SK-MEL-5 (cell line): Measurements from ENCODE around the gene DUSP23. TPM values are rescaled to one million over a fixed set of nuclear protein-coding genes. Genes with fewer than 3 reads are reported as not detected.

Experiments
- DNase-seq: peaks from one replicate; pipeline ENCODE4 v3.0.0-alpha.2; 2016; ENCODE audit warnings: low read depth, low spot score
- in situ Hi-C: cut with HindIII; loops from 2 replicates; pipeline ENCODE4 v1.10.0; 2016; ENCODE audit warnings: low sequenced_read_pairs, high pct_unique_total_duplicates, low pct_unique_long_range_greater_than_20kb
- polyA plus RNA-seq, 2 experiments: library from polyadenylated mRNA; depleted of rRNA; stranded (reverse); fragments of >200 nt; gene quantifications; 2 replicates each; pipeline ENCODE4 v1.2.3, GENCODE V29; 2015
- total RNA-seq: library from RNA; depleted of rRNA; stranded (reverse); fragments of >200 nt; shearing (Covaris generic); gene quantifications from 2 replicates; pipeline ENCODE4 v1.2.3, GENCODE V29; 2014; rRNA removed

The DUSP23 gene
- 59.0 and 78.8 TPM in 2 replicates for total RNA-seq
- 66.6 and 72.8 TPM in 2 replicates for polyA plus RNA-seq (2015; cell fraction: cytosol; rRNA removed)
- polyA plus RNA-seq (2015; cell fraction: nucleus; rRNA removed), result 2.2 and 23.1 TPM in 2 replicates

DNA sequence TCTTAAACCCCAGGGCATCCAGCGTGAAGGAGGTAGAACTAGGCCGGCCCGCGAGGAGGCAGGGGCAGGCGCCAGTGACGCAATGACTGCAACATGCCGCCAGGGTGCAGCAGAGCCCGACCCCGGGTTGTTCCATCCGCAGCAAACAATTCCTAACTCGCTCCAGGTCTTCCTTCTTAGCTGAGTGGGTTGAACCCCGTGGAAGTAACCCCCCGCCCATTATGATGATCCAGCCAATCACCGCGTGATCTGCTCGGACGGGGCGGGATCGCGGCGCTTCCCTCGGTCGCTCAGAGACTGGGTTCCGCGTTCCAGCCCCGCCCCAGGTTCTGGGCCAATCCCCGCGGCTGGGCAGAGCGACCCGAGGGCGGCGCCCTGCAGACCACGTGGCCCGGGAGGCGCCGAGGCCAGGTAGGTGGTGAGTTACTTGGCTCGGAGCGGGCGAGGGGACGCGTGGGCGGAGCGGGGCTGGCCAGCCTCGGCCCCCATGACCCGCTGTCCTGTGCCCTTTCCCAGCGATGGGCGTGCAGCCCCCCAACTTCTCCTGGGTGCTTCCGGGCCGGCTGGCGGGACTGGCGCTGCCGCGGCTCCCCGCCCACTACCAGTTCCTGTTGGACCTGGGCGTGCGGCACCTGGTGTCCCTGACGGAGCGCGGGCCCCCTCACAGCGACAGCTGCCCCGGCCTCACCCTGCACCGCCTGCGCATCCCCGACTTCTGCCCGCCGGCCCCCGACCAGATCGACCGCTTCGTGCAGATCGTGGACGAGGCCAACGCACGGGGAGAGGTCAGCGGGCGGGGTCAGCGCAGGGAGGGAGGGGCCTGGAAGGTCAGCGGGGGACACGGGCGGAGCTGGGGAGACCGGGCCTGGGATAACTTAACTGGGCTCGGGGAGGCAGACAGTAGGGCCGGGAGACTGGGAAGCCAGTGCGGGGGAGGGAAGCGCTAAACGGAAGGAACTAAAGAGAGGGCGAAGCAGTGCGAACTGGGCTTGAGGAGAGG, at the start of gene DUSP23:
Gene DUSP23 (plus strand): TSS at position 380 of the 1,000 bp plus-strand sequence. CDS start 139 bp downstream, at position 519.
- DNase-seq, result peak; percentile 97
- in situ Hi-C loops, result loop anchor here (25.0 kb wide), 1 partner anchor 106 kb away; no protein-coding TSS in a partner anchor

DNA sequence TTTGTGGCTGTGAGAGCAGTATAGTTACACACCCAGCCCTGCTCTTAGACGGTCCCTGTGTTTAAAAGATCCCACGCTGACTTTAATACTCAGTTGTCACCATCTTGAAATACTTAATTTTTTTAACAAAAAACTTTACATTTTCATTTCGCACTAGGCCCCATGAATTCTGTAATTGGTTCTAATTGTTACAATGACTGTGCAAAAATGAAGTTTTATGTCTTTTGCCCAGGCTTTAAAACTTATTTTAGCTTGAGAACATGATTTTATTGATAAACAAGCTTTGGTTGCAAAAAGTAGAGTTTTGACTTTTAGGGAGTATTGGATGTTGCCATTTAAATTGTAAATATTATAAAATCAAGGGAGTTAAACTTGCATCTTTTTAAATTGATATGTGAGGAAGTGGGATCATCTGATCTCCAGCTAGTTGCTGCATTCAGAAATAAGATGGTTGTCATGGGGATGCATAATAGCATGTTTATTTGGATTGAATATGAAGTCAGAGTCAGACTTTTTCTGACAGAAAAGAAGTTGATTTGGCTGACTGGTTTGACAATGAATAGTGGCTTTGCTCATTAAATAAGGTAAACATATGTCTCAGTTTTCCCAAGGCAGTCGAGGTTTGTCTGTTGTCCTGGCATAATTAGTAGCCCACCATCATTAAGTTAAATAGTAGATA, 43.4 kb upstream of the DUSP23 start:
- in situ Hi-C loops, result no loop called here
- peak; percentile 6 for DNase-seq

DNA sequence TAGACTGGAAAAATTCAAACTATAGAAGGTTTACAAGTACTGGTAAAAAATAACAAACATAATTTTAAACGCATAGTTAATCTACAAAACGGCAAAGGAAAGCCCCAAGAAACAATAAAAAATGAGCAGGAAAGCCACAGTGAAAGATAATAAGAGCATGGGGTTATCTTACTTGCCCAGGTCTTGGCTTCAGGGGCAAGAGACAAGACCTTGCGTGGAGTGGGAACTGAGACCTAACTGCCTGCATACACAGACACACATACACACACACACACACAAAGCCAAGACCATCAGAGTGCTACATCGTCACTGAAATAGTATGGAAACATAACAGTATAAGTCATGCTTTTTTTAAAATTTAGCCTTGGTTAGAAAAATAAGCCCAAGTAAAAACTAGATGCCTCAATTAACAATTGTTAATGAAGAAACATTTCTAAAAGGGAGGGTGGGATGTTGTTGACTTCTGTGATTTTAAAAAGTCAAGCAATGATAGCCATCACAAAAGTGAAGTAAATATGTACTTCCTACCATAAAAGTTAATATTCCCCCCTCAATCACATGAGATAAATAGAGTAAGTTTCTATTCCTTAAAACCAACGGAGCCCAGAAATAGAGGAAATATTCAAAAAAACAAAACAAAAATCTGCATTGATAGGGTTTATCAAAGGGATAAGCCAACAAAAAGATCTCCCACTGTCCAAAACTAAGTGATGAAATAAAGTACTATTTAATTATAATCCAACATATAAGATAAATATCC, 36.9 kb upstream of the DUSP23 start:
- DNase-seq, result no peak
- in situ Hi-C loops, result no loop called here

DNA sequence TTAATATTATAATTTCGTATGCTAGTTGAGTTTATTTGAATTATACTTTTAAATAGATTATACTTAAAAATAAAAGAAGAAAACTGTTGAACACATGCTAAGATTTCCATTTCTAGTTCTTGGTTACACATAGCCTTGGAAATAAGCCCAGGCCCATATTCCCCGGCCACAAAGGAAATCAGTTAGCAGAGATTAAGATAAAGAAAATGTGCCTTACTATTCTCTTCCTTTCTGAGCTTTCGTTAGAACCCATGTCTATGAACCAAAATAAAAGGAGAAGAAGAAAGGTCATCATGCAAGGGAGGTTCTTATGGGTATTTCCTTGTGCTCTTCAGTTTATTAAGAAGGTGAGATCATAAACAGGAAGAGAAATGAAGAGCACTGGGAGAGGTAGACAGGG, 34.1 kb upstream of the DUSP23 start:
- in situ Hi-C loops, result no loop called here
- no peak for DNase-seq

DNA sequence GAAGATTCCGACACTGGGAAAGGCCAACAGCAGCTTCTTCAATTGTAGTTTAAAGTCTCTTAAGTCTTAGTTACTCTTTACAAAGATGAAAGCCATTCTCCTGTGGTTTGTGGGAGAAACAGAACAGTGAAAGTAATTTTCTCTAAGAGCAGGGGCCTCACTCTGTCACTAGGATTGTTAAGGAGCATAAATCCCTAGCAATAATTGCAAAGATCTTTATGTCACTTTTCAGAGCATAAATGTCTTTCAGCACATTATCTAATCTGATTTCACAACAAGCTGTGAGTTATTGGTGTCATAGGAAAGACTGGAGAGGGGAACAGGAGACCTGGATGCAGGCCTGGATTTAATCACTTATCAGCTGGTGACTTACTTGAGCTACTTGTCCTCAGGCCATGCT, 32.4 kb upstream of the DUSP23 start:
- DNase-seq, result no peak
- in situ Hi-C loops, result no loop called here

DNA sequence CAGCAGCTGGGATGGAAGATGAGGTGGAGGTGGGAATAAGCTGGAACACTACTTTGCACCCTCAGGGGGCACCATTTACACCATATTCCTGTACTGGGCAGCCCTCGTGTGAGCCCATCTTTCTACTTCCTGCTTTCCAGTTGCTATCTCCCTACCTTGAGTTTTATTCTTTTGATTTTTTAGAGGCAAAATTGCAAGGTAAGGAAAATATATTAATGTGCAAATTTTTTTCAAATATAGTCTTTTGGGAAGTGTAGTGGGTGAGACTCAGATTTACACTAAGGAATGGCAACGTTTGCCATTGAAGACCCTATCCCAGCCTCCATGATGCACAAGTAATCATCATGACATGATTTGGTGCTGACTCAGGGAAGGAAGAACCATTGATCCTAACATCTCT, 31.1 kb upstream of the DUSP23 start:
- in situ Hi-C loops, result no loop called here
- no peak for DNase-seq

DNA sequence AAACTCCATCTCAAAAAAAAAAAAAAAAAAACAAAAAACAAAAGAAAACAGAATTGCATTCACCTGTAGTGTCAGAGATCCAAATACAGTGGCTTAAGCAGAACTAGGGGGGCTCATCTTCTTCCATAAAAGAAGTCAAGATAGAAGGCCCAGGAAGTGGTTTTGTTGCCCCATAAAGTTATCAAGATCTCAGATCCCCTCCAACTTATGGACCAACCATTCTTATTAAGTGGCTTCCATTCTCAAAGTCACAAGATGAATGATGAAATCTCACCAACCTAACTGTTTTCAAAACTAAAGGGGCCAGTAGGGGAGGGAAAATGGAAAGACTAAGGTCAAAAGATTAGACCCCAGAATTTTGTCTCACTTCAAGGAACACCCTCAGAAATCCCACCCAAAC, 30.1 kb upstream of the DUSP23 start:
- no peak for DNase-seq
- in situ Hi-C loops, result no loop called here

DNA sequence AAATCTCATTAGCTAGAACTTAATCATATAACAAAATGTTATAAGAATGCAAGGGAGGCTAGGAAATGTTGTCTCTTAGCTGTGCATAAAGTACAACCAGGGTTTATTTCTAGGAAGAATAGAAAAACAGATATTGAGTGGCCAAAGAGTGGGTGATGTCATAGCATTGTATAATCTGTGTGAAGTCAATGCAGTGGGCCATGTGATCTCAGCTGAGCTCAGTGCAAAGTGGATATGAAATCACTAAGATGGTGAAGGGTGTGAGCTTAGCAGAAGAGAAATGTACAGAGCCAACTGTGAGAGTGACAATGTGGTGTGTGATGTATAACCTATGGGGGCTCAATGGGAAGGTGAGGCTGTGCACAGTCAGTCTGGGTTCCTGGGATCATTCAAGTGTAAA, 29.7 kb upstream of the DUSP23 start:
- in situ Hi-C loops, result no loop called here

DNA sequence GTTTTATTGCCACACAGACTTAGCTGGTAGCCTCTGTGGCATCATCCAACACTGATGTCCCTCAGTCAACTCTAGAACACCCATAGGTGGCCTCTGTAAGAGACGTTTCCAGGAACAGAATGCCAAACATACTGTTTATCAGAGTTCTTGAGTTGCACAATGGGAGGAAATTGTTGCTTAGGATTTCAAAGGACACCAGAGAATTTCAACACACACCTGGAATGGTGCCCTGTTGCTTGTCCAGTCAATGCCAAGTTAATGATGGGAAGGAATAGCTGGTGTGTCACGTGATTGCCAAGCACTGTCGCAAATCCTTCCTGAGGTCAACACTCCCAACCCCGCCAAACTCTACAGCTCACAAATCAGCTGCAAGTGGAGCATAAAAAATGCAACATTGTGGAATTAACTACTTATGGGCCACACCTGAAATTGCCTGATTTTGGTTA, 28.6 kb upstream of the DUSP23 start:
- DNase-seq, result no peak
- in situ Hi-C loops, result no loop called here

More for the DNA sequence above, 29.7 kb upstream of the DUSP23 start:
- no peak for DNase-seq

DNA sequence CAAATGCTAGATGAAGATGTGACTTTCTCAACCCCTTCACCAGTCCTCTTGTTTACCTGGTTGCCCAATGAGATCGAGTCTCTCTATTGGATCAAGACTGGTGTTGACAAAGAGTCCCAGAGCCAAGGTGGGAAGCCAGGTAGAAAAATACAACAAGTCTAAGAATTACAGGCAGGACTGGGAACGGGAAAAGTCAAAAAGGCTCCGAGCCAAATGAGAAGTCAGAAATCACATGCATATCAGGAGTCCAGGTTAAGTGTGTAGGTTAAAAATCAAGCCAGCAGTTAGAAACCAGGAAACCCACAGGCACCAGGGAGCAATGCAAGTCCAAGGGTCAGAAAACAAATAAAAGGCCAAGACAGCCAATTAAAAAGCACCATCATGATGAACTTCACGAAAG, 27.4 kb upstream of the DUSP23 start:
- no peak for DNase-seq
- in situ Hi-C loops, result no loop called here

DNA sequence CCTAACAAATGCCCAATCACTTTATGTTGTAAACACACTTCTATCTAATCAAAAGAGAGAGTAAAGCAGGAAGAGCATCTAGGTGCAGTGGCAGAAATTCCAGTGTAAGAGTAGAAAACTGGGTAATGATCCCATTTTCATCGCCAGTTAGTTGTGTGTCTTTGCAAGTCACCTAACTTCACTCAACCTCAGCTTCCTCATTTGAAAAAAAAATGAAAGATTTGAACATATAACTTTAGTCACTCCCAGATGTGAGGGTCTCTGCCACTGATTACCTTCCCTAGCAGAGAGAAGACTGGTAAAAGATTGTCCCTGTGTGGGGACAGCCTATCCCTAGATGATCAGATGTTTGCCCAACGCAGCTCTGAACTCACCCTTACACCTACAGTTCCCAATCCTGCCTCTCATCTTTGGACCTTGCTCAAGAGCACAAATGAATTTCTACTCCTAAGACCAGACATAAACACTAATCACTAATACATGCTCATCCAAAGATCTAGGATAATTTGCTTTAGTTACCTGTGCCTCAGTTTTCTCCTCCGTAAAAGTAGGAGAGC, 25.2 kb upstream of the DUSP23 start:
- no peak for DNase-seq
- in situ Hi-C loops, result no loop called here

DNA sequence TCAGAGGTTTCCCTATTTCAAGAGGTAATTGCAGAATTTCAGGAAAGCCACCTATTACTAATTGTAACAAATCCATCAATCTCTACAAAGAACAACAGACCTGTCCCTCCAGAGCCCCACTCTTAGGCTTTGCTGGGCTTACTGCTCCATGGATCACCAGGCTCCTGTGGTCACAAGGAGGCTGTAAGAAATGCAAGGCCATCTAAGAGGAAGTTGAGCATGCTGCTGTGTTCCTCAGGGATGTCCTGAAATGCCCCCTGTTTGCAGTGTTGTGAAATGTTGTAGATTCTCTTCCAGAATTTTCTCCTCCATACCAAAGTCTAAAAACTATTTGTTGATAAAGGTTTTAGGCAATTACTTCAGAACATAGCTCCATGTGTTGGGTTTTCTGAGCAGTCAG, 24.4 kb upstream of the DUSP23 start:
- in situ Hi-C loops, result no loop called here

DNA sequence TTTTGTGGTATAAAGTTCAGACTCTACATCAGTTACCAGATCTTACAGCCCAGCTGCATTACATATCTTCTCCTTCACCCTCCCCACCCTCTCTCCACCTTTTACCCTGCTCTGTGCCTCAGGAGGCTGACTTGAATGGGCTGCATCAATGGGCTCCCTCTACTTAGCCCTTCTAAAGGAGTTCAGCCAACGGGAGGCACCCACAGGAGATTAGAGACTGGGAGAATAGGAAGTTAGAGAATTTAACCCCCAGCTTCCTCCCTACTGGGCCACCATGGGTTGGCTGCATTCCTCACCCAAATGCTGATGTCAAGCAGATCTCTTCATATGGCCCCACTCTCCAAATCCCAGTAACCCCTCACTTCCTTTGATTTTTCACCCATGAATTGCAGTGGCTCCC, 17.1 kb upstream of the DUSP23 start:
- in situ Hi-C loops, result no loop called here

More for the DNA sequence above, 24.4 kb upstream of the DUSP23 start:
- DNase-seq, result no peak

DNA sequence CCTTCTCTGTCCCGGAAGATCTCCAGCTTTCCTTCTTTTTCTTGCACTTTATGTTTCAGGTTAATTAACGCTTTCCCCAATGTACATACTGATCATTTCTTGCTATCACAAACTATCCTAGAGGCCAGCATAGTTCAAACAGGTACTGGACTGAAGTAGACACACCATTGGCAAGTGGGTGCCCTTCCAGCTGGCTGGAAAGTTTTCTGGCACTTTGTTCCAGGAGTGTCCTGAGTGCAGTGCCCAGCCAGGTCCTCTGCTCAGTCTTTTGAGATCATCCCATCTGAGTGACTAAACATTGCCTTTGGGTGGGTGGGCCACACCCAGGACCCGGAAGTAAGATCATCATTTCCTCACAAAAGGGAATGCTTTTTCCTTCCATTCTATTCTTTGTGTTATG, 15.0 kb upstream of the DUSP23 start:
- no peak for DNase-seq

More for the DNA sequence above, 17.1 kb upstream of the DUSP23 start:
- no peak for DNase-seq

DNA sequence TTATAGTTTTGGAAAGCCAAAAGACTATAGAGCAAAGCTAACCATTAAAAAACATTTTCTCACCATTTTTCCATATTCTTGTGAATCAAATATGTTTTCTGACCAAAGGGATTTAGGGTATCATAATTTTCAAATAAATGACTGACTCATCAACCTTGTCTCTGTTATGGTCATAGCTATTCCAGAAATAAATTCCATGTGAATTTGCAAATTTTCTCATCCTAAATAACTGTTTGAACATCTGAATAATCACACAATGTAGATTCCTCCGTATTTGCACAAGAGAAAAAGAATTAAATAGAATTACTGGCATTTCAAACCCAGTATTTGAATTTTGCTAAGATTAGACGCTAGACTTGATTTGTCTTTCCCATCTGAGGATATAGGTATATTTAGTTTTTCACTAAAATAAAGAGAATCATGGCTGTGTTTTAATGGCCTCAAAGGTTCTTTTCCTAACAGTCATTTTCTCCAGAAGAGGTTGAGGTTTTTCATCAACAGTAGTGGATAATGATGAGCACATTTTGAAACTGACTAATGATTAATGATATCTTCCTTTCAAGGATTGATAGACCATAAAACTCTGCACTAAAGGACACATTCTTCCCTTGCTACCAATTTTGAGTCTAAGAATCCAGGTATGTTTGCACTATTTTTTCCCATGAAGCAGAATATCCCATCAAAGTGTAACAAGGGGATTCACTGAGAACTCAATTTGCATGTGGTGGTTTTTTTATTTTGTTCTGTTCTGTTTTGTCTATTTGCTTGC, 9.5 kb upstream of the DUSP23 start:
- in situ Hi-C loops, result no loop called here
- DNase-seq, result no peak

More for the DNA sequence above, 15.0 kb upstream of the DUSP23 start:
- in situ Hi-C loops, result no loop called here

DNA sequence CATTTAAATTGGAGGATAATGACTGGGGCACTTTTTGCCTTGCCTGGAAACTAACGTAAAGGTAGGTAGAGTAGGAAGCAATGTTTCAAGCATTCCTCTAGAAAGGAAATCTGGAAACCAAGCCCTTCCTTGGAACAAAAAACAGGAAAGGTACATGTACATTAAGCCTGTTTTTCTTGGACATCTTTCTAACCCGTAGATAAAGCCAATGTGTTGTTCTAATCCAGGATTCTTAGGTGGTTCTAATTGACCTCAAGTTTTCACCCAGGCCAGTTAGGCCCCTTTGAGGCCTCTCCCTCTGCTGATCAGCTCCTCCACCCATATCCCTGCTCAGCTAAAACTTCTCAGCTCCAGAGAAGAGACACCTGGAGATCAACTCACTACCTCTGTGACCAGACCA, 6.3 kb upstream of the DUSP23 start:
- in situ Hi-C loops, result no loop called here

DNA sequence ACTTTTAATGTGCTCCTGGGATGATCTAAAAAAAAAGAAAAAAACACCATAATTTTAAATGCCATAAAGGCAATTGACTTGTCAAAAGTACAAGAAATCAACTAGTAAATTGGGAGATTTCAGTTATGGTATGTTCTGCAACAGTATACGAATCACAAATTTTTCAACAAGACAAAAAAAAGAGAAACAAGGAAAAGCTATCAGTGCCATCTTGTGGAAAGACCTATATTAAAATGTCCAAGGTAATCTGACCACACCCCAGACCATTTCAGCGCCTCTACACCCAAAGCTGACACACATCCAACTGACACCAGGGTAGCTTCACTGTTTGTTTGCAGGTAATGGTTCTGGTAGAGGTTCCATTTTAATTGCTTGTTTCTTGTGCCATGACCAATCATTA, 5.0 kb upstream of the DUSP23 start:
- peak; percentile 50 for DNase-seq

More for the DNA sequence above, 6.3 kb upstream of the DUSP23 start:
- no peak for DNase-seq

More for the DNA sequence above, 5.0 kb upstream of the DUSP23 start:
- in situ Hi-C loops, result loop anchor here (25.0 kb wide), 1 partner anchor 112 kb away; no protein-coding TSS in a partner anchor
